HG03060 (cell line): ENCODE data around the gene GDF15.
"Not testable (repeated sequence)": the region's sequence is repeated elsewhere in the genome, so short reads cannot be mapped to it uniquely, and the experiment has no call there.

Experiments used
- ATAC-seq: cut with Tn5 transposase; IDR thresholded peaks from one replicate; pipeline ENCODE4 v1.9.1; 2021; ENCODE audit warnings: low read depth, moderate number of reproducible peaks; ENCODE audit not compliant: unreplicated experiment

The GDF15 gene, protein sequence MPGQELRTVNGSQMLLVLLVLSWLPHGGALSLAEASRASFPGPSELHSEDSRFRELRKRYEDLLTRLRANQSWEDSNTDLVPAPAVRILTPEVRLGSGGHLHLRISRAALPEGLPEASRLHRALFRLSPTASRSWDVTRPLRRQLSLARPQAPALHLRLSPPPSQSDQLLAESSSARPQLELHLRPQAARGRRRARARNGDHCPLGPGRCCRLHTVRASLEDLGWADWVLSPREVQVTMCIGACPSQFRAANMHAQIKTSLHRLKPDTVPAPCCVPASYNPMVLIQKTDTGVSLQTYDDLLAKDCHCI

DNA sequence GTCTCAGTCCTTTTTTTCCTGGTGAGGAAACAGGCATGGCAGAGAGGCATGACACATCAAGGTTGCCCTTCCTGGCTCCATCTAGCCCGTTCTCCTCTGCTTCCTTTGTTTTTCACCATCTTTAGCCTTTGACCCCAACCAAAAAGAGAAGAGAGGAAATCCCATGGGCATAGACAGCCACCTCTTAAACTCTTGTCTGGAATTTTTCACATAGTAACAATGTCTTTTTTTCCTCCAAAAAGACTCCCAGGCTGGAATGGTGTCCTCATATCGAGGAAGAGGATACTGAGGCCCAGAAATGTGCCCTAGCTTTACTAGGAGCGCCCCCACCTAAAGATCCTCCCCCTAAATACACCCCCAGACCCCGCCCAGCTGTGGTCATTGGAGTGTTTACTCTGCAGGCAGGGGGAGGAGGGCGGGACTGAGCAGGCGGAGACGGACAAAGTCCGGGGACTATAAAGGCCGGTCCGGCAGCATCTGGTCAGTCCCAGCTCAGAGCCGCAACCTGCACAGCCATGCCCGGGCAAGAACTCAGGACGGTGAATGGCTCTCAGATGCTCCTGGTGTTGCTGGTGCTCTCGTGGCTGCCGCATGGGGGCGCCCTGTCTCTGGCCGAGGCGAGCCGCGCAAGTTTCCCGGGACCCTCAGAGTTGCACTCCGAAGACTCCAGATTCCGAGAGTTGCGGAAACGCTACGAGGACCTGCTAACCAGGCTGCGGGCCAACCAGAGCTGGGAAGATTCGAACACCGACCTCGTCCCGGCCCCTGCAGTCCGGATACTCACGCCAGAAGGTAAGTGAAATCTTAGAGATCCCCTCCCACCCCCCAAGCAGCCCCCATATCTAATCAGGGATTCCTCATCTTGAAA, at the start of gene GDF15:
Gene GDF15 (plus strand): TSS at position 484 of the 868 bp plus-strand sequence. CDS start 32 bp downstream, at position 516.
- ATAC-seq: no peak

DNA sequence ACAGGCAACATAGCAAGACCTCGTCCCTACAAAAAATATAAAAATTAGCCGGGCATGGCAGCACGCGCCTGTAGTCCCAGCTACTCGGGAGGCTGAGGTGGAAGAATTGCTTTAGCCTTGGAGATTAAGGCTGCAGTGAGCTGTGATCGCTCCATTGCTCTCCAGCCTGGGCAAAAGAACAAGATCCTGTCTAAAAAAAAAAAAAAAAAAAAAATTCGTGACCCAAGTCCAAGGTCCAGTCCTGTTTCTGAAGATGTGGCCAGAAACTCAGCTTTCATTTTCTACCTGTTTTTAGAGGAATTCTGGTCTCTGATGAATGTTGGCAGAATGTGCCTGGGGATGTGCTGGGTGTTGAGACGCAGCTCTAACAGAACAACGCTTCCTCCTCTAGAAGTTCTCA, 47.4 kb upstream of the GDF15 start:
- ATAC-seq: no peak

DNA sequence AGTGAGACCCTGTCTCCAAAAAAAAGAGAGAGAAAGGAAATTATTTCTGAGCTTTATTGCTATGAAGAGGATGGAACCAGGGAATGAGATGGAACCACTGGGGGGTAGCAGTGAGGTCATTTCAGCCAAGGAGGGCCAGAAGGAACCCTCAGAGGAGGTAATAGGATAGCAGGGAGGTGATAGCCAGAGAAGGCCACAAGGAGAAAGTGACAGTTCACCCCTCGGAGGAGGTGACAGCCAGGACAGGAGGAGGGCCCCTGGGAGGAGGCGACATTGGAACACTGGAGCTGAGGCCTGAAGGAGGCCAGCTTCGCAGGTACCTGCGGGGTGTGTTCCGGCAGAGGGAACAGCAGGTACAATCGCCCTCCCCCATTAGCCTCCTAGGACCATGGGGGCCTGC, 46.2 kb upstream of the GDF15 start:
- ATAC-seq: no peak

DNA sequence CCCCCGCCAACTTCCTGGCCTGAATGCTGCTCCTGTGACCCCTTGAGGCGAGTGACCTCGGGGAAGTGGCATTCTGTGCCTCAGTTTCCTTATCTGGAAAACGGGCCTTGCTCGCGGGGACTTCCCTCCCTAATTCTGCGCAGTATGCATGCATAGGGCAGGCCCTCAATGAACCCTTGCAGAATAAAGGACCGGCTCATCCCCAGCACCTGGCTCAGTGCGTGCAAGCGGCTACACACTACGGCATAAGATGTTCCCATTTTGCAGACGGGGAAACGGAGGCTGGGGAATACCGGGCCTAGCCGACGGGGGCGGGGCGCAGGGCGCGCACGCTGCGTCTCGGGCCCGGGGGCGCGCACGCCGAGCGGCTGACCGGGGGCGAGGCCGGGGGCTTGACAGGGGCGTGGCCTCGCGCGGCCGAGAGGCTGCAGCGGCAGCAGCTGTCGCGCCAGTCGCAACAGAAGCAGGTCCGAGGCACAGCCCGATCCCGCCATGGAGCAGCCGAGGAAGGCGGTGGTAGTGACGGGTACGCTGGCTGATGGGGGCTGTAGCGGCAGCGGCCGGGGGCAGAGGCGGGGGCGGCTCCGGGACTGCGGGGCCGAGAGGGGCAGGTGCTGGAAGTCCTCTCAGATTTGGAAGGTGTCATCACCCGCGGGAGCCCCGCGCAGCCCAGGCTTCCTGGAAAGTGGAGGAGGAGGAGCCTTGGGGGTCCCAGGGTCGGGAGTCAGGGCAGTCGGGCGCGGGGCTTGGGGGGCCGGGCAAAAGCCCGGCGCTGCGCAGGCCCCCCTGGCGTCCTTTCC, 45.6 kb upstream of the GDF15 start, which contains the start of gene PGPEP1:
Gene PGPEP1 (plus strand): TSS at position 409 of the 800 bp plus-strand sequence. CDS start 84 bp downstream, at position 493.
- no peak for ATAC-seq

DNA sequence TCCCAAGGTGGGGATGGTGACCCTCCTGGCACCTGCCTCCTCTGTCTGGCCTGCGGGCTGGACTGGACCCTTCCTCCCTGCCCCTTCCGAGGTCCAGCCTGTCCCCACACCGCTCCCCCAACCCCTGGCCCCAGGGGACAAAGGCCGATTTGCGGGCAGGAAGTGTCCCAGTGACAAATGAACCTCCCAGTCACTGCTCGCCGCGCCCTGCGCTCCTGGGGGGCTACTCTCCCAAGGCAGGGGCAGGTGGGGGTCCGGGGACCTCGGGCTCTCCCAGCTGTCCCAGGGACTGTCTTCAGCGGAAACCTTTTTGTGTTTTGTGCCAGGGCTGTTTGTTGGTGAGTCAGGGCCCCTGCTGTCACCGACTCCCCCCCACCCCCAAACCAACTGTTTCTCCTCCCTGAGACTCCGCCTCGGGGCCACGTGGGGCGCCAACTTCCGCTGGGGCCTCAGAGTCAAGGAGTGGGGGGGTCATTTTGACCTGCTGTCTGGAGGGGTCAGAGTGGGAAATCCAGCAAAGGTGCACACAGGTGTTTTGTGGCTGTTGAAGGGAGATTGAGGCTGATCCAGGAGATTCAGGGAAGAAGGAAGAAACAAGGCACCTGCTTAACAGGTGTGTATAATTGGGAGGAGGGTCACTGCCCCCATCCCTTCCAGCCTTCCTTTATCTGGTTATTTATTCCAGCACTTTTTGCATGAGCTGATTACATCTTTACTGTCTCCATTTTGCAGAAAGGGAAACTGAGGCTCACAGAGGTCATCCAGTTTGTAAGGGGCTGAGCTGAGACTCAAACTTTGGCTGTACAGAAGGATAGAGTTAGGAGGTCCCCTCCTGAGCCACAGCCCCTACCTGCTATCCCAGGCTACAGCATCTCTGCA, 44.7 kb upstream of the GDF15 start:
- ATAC-seq: no peak

DNA sequence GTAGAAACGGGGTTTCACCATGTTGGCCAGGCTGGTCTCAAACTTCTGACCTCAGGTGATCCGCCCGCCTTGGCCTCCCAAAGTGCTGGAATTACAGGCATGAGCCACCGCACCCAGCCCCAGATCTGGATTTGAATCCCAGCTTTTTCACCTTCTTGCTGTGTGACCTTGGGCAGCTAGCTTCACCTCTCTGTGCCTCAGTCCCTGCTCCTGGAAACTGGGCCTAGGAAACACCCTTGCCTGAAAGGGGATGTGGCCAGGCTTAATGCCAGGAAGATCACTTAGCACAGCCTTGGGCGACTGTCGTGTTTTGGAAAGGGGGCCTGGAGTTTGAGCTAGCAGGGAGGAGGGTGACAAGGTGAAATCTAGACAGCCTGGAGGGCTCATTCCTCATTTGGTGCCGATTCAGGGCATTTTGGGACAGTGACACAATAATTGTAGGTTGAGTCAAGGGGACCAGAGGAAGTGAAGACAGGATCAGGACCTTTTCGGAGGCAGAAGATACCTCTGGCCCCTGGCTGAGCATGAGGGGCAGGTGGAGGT, 43.8 kb upstream of the GDF15 start:
- no peak for ATAC-seq

DNA sequence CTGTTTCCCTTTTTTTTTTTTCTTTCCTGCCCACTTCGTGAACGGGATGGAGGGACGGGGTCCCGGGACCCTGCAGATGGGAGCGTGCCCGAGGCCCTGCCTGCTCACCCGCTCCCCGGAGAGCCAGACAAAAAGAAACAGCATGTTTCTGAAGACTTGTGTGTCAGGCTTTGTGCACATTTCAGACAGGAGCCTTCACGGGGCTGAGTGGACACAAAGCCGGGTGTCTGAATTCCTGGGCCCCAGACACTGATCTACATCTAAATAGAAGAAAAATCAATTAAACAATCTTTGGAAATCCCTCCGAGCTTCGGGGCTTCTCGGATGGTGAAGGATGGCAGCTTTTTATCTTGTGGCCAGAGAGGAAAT, 41.4 kb upstream of the GDF15 start:
- no peak for ATAC-seq

DNA sequence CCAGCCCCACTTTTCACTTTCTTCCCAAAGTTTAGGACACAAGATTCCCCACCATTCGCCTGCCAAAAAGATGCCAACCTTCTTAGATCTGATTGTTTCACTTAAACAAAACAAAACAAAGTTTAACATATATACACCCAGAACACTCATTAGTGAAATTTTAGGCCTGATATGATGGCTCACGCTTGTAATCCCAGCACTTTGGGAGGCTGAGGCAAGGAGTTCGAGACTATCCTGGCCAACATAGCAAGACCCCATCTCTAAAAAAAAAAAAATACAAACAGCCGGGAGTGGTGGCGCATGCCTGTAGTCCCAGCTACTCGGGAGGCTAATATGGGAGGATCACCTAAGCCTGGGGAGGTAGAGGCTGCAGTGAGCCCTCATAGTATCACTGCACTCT, 40.7 kb upstream of the GDF15 start:
- no peak for ATAC-seq

DNA sequence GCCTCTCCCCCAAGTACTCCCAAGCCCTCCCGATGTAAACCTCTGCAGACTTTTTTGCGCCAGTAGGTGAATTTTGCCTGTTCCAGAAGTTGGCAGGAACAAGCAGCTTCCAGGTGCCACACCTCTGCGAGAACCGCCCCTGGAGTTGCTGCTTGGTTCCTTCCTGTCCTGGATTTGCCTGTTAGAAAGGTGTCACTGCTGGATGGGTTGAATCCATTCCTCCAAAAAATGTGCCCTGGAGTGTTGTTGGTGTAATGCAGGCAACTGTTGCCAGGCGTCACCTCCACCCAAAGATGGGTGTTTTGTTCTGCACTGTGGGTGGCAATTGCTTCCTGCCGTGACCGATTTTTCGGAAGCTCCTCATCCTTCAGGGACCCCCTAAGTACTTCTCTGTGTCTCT, 39.9 kb upstream of the GDF15 start:
- no peak for ATAC-seq

DNA sequence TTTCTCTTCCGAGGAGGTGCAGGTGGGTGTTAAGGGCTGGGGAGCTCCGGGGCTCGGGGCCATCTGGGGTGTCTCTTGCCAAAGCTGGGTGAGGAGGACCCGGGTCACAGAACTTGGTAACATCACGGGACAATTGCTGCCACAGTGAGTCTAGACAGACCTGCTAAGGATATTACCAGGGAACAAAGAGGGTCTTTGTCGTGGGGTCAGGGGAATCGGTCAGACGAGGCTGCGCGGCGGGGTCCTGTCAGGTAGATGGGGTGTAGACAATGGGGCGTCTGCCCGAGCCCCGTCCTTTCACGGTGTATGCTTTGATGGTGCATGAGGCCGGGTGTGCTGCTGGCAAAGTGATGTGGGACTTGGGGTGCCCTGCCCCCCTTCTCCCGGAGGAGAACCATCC, 37.8 kb upstream of the GDF15 start:
- ATAC-seq: no peak

DNA sequence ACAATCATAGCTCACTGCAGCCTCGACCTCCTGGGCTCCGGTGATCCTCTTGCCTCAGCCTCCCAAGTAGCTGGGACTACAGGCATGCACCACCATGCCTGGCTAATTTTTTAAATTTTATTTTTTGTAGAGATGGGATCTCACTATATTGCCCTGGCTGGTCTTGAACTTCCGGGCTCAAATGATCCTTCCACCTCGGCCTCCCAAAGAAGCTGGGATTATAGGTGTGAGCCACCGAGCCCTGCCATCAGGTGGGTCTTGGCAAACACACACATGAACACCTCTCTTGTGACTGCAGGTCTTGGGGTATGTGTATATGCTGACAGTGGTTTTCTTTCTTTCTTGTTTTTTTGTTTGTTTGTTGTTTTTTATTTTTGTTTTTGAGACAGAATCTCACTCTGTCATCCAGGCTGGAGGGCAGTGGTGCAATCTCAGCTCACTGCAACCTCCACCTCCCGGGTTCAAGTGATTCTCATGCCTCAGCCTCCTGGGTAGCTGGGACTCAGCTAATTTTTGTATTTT, 37.1 kb upstream of the GDF15 start:
- not testable (repeated sequence) for ATAC-seq

DNA sequence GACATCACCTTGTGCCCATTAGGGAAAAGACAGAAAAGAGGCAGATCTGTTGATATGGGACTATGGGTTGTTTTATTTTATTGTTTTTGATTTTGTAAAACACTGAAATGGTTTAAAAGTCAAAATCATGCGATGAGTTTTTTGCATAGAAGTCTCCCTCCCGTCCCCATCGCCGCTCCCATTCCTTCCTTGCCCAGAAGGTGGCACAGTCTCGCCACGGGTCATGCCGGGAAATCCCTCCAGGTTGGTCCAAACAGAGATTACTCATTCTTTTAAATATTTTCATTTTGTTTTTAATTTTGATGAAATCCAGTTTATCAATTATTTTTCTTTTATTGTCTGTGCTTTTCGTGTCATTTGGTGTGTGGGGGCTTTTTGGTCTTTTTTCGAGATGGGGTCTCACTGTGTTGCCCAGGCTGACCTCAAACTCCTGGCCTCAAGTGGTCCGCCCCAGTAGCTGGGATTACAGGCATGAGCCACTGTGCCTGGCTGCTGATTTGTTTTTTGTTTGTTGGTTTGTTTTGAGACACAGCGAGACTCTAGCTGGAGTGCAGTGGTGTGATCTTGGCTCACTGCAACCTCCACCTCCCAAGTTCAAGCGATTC, 36.3 kb upstream of the GDF15 start:
- no peak for ATAC-seq

DNA sequence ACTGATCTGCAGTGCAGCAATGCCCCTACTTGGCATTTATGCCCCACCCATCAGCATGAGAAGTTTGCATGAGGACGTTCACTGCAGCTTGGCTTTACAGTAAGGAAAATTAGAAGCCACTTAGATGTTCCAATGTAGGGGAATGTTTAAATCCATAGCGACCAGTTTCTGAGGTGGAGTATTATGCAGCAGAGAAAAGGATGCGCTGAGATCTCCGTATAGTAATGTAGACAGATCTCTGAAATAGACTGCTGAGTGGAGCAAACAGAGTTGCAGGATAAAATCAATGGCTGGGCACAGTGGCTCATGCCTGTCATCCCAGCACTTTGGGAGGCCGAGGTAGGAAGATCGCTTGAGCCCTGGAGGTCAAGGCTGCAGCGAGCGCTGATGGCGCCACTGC, 35.5 kb upstream of the GDF15 start:
- ATAC-seq: no peak

DNA sequence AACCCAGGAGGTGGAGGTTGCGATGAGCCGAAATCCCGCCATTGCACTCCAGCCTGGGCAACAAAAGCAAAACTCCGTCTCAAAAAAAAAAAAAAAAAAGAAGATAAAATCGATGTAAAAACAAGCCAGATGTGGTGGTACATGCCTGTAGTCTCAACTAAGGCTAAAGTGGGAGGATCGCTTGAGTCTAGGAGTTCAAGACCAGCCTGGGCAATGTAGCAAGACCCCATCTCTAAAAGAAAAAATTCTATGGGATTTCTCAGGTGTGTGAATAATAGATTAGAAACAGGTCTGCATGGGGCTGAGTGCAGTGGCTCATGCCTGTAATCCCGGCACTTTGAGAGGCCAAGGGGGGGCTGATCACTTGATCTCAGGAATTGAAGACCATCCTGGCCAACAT, 34.4 kb upstream of the GDF15 start:
- ATAC-seq: no peak

DNA sequence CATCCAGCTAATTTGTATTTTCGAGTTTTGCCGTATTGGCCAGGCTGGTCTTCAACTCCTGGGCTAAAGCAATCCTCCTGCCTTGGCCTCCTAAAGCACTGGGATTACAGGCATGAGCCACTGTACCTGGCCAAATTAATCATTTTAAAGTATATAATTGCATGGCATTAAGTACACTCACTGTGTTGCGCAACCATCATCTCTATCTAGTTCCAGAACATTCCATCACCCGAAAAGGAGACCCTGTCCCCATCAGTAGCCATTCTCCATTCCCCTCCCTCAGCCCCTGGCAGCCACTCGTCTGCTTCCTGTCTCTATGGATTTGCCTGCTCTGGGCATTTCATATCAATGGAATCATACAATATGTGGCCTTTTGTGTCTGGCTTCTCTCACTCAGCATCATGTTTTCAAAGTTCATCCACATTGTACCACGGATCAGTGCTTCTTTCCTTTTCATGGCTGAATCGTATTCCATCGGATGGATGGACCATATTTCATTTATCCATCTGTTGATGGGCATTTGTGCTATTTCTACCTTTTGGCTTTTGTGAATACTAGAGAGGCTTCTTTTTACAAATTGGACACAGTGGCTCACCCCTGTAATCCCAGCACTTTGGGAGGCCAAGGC, 32.5 kb upstream of the GDF15 start:
- no peak for ATAC-seq

DNA sequence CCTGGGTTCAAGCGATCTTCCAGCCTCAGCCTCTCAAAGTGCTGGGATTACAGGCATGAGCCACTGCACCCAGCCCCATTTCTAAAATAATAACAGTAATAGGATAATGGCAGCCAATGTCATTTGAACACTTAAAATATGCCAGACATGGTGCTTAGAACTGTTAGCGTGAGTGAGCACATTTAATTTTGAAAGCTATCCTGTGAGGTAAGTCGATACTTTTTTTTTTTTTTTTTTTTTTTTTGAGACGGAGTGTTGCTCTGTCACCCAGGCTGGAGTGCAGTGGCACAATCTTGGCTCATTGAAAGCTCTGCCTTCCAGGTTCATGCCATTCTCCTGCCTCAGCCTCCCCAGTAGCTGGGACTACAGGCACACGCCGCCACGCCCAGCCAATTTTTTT, 31.2 kb upstream of the GDF15 start:
- not testable (repeated sequence) for ATAC-seq

DNA sequence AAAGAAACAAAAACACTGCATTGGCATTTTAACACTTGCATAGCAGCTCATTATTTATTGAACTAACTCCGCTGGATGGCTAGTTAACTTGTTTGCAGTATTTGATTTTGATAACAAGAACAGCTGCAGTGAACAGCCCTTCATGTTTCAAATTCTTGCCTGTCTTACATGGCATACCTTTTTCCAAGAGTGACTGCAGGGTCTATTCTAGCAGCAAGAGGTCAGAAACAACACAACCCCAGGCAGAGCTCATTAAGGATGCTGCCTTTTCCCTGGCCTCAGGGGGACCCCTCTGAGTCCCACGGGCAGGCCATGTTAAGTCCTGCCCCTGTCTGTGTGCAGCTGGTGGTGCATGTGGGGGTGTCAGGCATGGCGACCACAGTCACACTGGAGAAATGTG, 28.9 kb upstream of the GDF15 start:
- ATAC-seq: no peak

DNA sequence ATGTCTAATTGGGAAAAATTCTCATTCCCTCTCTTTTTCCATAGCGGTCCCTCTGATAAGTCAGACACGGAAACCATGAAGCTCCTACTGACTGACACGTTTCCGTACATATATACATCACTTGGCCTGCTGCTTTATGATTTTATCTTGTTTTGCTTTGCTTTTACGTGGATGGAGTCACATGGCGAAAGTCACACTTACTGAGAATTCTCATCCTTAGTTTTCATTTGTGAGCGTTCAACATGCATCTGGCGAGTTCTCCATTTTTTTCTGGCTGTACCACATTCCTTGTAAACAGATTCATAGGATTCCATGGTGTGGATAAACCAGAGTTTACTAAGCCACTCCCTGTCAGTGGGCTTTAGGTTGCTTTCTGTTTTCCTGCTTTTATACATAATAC, 24.3 kb upstream of the GDF15 start:
- ATAC-seq: no peak
